GM21723 (cell line): ENCODE data around the gene TBX10.
"Not testable (repeated sequence)": the region's sequence is repeated elsewhere in the genome, so short reads cannot be mapped to it uniquely, and the experiment has no call there.

ENCODE experiments used
- ATAC-seq: cut with Tn5 transposase; IDR thresholded peaks from one replicate; pipeline ENCODE4 v1.9.1; 2021; ENCODE audit warnings: mild to moderate bottlenecking, moderate library complexity; ENCODE audit not compliant: unreplicated experiment

The TBX10 gene

GRCh38 chr11:67639438-67639859, at the start of gene TBX10:
Gene TBX10 (minus strand): TSS chr11:67639763. CDS start chr11:67639472, 291 bp downstream.
- no peak for ATAC-seq

GRCh38 chr11:67689178-67689577, 49.6 kb upstream of the TBX10 start:
- no peak for ATAC-seq

GRCh38 chr11:67687986-67688385, 48.4 kb upstream of the TBX10 start:
- ATAC-seq = no peak

- not testable (repeated sequence) for ATAC-seq
Measured at GRCh38 chr11:67685641-67686332, 46.2 kb upstream of the TBX10 start.

GRCh38 chr11:67682126-67683034, 42.8 kb upstream of the TBX10 start:
- not testable (repeated sequence) for ATAC-seq

GRCh38 chr11:67680696-67681470, 41.3 kb upstream of the TBX10 start:
- no peak for ATAC-seq

GRCh38 chr11:67675058-67675747, 35.6 kb upstream of the TBX10 start:
- ATAC-seq = no peak

GRCh38 chr11:67674442-67674871, 34.9 kb upstream of the TBX10 start, which contains the start of gene ALDH3B2:
Gene ALDH3B2 (minus strand): TSS chr11:67674623. CDS start chr11:67666935, 7,688 bp downstream.
- ATAC-seq = no peak

GRCh38 chr11:67673902-67674301, 34.3 kb upstream of the TBX10 start:
- ATAC-seq = no peak

GRCh38 chr11:67673358-67673757, 33.8 kb upstream of the TBX10 start:
- no peak for ATAC-seq

- ATAC-seq = no peak
Measured at GRCh38 chr11:67671211-67671520, 31.6 kb upstream of the TBX10 start.

GRCh38 chr11:67670316-67671210, 31.0 kb upstream of the TBX10 start:
- no peak for ATAC-seq

GRCh38 chr11:67668192-67668551, 28.6 kb upstream of the TBX10 start:
- ATAC-seq = no peak

- ATAC-seq = no peak
Measured at GRCh38 chr11:67667490-67668191, 28.1 kb upstream of the TBX10 start.

- ATAC-seq = no peak
Measured at GRCh38 chr11:67666676-67667489, 27.3 kb upstream of the TBX10 start.

- ATAC-seq = no peak
Measured at GRCh38 chr11:67666303-67666645, 26.7 kb upstream of the TBX10 start.

GRCh38 chr11:67665541-67666302, 26.2 kb upstream of the TBX10 start:
- ATAC-seq = no peak
